ENCODE data around the gene ACAP3. TPM values are rescaled to one million over a fixed set of nuclear protein-coding genes. Genes with fewer than 3 reads are reported as not detected.

ACAP3 gene
- total and polyA plus RNA-seq, 2 experiments from 2014 or later, result 8.1 to 31.9 TPM

DNA sequence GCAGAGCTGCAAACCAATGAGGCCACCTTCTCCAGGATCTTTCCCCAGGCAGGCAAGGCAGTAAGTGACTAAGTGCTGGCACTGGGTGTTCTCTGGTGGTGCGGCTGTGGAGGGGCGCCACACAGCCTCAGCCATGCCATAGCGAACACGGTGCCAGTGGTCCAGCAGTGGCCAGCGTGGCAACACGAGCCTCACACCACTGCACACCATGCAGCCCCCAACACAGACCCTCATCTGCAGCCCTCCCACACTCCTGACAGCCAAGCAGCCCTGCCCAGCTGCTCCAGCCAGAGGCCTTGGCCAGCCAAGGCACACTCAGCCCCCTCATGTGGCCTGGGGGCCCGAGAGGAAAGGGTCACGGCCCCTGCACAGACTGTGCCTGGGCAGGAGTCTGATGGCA, 13.7 kb upstream of the ACAP3 start (continued):
- TF ChIP-seq, protein P1, sequence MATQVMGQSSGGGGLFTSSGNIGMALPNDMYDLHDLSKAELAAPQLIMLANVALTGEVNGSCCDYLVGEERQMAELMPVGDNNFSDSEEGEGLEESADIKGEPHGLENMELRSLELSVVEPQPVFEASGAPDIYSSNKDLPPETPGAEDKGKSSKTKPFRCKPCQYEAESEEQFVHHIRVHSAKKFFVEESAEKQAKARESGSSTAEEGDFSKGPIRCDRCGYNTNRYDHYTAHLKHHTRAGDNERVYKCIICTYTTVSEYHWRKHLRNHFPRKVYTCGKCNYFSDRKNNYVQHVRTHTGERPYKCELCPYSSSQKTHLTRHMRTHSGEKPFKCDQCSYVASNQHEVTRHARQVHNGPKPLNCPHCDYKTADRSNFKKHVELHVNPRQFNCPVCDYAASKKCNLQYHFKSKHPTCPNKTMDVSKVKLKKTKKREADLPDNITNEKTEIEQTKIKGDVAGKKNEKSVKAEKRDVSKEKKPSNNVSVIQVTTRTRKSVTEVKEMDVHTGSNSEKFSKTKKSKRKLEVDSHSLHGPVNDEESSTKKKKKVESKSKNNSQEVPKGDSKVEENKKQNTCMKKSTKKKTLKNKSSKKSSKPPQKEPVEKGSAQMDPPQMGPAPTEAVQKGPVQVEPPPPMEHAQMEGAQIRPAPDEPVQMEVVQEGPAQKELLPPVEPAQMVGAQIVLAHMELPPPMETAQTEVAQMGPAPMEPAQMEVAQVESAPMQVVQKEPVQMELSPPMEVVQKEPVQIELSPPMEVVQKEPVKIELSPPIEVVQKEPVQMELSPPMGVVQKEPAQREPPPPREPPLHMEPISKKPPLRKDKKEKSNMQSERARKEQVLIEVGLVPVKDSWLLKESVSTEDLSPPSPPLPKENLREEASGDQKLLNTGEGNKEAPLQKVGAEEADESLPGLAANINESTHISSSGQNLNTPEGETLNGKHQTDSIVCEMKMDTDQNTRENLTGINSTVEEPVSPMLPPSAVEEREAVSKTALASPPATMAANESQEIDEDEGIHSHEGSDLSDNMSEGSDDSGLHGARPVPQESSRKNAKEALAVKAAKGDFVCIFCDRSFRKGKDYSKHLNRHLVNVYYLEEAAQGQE (IDR thresholded peaks at IDR 0.05; ENCODE audit: unreplicated experiment), result no peak

DNA sequence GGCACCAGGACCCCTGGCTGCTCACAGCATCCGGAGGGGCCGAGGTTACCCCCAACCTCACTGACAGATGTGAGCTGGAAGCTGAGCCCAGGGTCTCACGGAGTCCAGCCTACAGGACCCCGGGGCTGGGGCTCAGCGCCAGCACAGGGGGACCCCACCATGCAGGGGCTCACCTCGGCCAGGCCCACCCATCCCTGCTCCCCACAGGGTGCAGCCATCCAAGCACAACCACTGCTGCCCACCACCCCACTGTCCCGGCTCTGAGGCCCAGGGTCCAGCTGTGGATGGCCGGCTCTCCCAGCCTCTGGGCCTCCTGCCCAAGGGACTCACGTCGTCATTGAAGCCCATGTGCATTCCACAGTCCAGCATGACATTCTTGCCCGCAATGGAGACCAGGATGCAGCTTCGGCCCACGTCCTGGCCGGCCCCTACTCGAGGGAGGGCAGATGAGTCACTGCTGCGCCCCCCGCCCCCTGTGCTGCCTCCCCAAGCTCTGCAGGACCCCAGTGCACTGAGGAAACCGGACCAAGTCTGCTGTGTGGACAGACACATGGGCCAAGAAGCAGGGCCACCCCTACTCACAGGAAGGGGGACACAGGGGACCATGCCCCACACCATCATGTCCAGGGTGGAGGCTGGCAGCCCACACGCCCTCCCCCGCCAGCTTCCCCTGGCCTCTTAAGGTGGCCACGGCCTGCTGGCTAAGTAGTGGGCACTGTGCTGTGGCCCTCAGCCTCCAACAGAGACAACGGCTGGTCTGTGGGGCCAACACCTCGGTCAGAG, 13.1 kb upstream of the ACAP3 start:
- H3K4me3 ChIP-seq, result no peak overlapping the region
- peaks cover 23% of the 10 kb centered on the region for H4K20me1 ChIP-seq (replicated peaks; ENCODE audit: insufficient read depth)
- H3K4me2 ChIP-seq, result no peak overlapping the region
- no peaks in the 10 kb centered on the region for H3K27me3 ChIP-seq (ENCODE audit: insufficient read depth)
- DNase-seq (ENCODE audit: low spot score) (no peak), ATAC-seq (no peak)
- Mint-ChIP-seq H3K27ac (no peak overlapping the region), H3K36me3 (ENCODE audit: low read depth) (peaks cover 43% of the 10 kb centered on the region), H3K9me3 (no peaks in the 10 kb centered on the region; the same call in 1 of the 3 replicates), H3K4me1 (peaks cover 20% of the 10 kb centered on the region), H3K27me3 (ENCODE audit: insufficient read depth, low read depth, poor library complexity) (peaks cover 28% of the 10 kb centered on the region), H3K4me3 (no peak overlapping the region)
- no peaks in the 10 kb centered on the region for H3K36me3 ChIP-seq (ENCODE audit: insufficient read depth)
- H3K4me1 ChIP-seq (ENCODE audit: insufficient read depth), result peaks cover 3% of the 10 kb centered on the region; the same call in 1 of the 2 replicates
- H2AFZ ChIP-seq, result no peak overlapping the region
- peaks cover 6% of the 10 kb centered on the region; the same call in 1 of the 2 replicates for H3F3A ChIP-seq (replicated peaks; ENCODE audit: low read depth)
- H3K79me2 ChIP-seq (replicated peaks; ENCODE audit: insufficient read depth), result peaks cover 80% of the 10 kb centered on the region
- no peaks in the 10 kb centered on the region for H3K9me2 ChIP-seq (ENCODE audit: insufficient read depth)
- H3K27ac ChIP-seq (ENCODE audit: low read depth), result no peak overlapping the region
- TF ChIP-seq ZNF114 (CRISPR knock-in tag; IDR thresholded peaks at IDR 0.05) (no peak), CREB1 (CRISPR knock-in tag; IDR thresholded peaks at IDR 0.05; ENCODE audit: low read depth) (no peak), NANOG (IDR thresholded peaks at IDR 0.05; ENCODE audit: borderline replicate concordance) (no peak), EZH2phosphoT487 (IDR thresholded peaks at IDR 0.05; ENCODE audit: unreplicated experiment) (no peak), ZNF331 (CRISPR knock-in tag; IDR thresholded peaks at IDR 0.05; ENCODE audit: low read depth) (no peak), JUNB (IDR thresholded peaks at IDR 0.05; ENCODE audit: unreplicated experiment) (no peak), POLR2AphosphoS5 (IDR thresholded peaks at IDR 0.05; ENCODE audit: low read depth) (no peak), EZH2 (IDR thresholded peaks at IDR 0.05; ENCODE audit: low read depth, unreplicated experiment) (no peak)
- TF ChIP-seq, protein P2, sequence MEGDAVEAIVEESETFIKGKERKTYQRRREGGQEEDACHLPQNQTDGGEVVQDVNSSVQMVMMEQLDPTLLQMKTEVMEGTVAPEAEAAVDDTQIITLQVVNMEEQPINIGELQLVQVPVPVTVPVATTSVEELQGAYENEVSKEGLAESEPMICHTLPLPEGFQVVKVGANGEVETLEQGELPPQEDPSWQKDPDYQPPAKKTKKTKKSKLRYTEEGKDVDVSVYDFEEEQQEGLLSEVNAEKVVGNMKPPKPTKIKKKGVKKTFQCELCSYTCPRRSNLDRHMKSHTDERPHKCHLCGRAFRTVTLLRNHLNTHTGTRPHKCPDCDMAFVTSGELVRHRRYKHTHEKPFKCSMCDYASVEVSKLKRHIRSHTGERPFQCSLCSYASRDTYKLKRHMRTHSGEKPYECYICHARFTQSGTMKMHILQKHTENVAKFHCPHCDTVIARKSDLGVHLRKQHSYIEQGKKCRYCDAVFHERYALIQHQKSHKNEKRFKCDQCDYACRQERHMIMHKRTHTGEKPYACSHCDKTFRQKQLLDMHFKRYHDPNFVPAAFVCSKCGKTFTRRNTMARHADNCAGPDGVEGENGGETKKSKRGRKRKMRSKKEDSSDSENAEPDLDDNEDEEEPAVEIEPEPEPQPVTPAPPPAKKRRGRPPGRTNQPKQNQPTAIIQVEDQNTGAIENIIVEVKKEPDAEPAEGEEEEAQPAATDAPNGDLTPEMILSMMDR (conservative IDR thresholded peaks at IDR 0.05; ENCODE audit: low read depth in 2 of 2), result no peak
- TF ChIP-seq, protein P3, sequence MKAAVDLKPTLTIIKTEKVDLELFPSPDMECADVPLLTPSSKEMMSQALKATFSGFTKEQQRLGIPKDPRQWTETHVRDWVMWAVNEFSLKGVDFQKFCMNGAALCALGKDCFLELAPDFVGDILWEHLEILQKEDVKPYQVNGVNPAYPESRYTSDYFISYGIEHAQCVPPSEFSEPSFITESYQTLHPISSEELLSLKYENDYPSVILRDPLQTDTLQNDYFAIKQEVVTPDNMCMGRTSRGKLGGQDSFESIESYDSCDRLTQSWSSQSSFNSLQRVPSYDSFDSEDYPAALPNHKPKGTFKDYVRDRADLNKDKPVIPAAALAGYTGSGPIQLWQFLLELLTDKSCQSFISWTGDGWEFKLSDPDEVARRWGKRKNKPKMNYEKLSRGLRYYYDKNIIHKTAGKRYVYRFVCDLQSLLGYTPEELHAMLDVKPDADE (IDR thresholded peaks at IDR 0.05), result no peak
- TF ChIP-seq, protein P1 (IDR thresholded peaks at IDR 0.05; ENCODE audit: unreplicated experiment), result no peak

Data from GM23338 (cell line).